Glutamatergic neuron (in vitro differentiated cells): ENCODE results near the gene ZNHIT1. TPM values are rescaled to one million over a fixed set of nuclear protein-coding genes. Genes with fewer than 3 reads are reported as not detected.

ENCODE experiments used
- DNase-seq: peaks from one replicate; pipeline ENCODE4 v3.0.0; 2022
- H3K27ac Mint-ChIP-seq: one replicate; pipeline ENCODE4 v1.8.0; 2020; ENCODE audit warnings: mild to moderate bottlenecking, mixed read lengths, inconsistent platforms; ENCODE audit not compliant: unreplicated experiment
- H3K27me3 Mint-ChIP-seq: one replicate; pipeline ENCODE4 v1.8.0; 2020; ENCODE audit warnings: mild to moderate bottlenecking, moderate library complexity, mixed read lengths, inconsistent platforms; ENCODE audit not compliant: unreplicated experiment
- H3K36me3 Mint-ChIP-seq: one replicate; pipeline ENCODE4 v1.8.0; 2020; ENCODE audit warnings: mild to moderate bottlenecking, mixed read lengths, inconsistent platforms; ENCODE audit not compliant: unreplicated experiment
- H3K4me1 Mint-ChIP-seq: one replicate; pipeline ENCODE4 v1.8.0; 2020; ENCODE audit warnings: mild to moderate bottlenecking, low read depth, mixed read lengths, inconsistent platforms; ENCODE audit not compliant: unreplicated experiment
- H3K4me3 Mint-ChIP-seq: one replicate; pipeline ENCODE4 v1.8.0; 2020; ENCODE audit warnings: mild to moderate bottlenecking, mixed read lengths, inconsistent platforms; ENCODE audit not compliant: unreplicated experiment
- H3K9me3 Mint-ChIP-seq: one replicate; pipeline ENCODE4 v1.8.0; 2020; ENCODE audit warnings: mild to moderate bottlenecking, moderate library complexity, mixed read lengths, inconsistent platforms; ENCODE audit not compliant: unreplicated experiment
- total RNA-seq: library from RNA; stranded (reverse); fragmentation: NEBNext Ultra II Directional; extraction: Animal tissue kit (Norgen Biotek cat#: 25700); gene quantifications from one replicate; pipeline ENCODE4 v1.2.1, GENCODE V29; 2021; ENCODE audit not compliant: unreplicated experiment
- TF ChIP-seq, protein P1 (sequence below): fragments of 200-600 bp; sonication (generic); IDR thresholded peaks from one replicate; pipeline ENCODE4 v1.5.0; 2021; ENCODE audit not compliant: partially characterized antibody, unreplicated experiment

ZNHIT1 gene
- total RNA-seq, 1 donor from 2014 or later, result 60.8 TPM

DNA sequence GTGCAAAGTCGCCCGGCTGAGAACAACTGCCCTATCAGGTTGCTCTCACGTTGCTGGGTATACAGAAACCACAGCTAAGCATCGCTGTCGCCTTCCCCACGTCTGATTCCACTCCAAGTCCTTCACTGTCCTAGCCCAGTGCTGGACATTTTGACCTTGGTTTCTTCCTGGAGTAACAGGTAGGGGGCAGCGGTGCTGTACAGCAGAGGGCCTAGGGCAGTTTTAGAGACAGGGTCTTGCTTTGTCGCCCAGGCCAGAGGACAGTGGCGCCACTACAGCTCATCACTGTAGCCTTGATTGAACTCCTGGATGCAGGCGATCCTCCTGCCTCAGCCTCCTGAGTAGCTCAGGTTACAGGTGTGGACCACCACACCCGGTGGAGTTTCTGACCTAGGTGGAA lies 17.1 kb downstream of the ZNHIT1 start:
- H3K9me3 Mint-ChIP-seq, result peaks cover 10% of the 10 kb centered on the region
- H3K27me3 Mint-ChIP-seq, result peaks cover 6% of the 10 kb centered on the region
- TF ChIP-seq, protein P1, sequence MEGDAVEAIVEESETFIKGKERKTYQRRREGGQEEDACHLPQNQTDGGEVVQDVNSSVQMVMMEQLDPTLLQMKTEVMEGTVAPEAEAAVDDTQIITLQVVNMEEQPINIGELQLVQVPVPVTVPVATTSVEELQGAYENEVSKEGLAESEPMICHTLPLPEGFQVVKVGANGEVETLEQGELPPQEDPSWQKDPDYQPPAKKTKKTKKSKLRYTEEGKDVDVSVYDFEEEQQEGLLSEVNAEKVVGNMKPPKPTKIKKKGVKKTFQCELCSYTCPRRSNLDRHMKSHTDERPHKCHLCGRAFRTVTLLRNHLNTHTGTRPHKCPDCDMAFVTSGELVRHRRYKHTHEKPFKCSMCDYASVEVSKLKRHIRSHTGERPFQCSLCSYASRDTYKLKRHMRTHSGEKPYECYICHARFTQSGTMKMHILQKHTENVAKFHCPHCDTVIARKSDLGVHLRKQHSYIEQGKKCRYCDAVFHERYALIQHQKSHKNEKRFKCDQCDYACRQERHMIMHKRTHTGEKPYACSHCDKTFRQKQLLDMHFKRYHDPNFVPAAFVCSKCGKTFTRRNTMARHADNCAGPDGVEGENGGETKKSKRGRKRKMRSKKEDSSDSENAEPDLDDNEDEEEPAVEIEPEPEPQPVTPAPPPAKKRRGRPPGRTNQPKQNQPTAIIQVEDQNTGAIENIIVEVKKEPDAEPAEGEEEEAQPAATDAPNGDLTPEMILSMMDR, result peak; percentile 31
- H3K4me3 Mint-ChIP-seq, result no peak overlapping the region
- no peak overlapping the region for H3K27ac Mint-ChIP-seq
- peak; percentile 38 for DNase-seq
- peaks cover 3% of the 10 kb centered on the region for H3K4me1 Mint-ChIP-seq
- H3K36me3 Mint-ChIP-seq, result no peaks in the 10 kb centered on the region

DNA sequence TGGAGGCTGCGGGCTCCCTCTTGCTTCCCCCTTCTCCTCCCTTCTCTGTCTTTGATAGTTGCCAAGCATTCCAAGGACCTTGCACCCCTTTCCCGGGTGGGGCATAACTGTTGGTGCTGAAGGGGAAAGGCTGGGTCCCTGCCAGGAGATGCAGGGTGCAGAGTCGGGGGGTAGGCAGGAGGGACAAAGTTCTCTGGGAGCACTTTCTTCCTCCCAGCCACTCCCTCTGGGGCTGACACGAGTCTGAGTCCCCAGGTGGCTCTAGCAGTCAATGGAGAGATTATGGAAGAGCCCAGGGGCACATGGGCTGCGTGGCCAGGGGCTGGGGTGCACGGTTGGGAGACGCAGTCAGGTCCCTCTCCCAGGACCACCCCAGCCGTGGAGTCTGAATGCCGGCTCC lies 17.6 kb downstream of the ZNHIT1 start:
- no peak for DNase-seq
- Mint-ChIP-seq H3K4me1 (peaks cover 3% of the 10 kb centered on the region), H3K27ac (no peak overlapping the region), H3K4me3 (no peak overlapping the region), H3K36me3 (no peaks in the 10 kb centered on the region), H3K27me3 (peaks cover 7% of the 10 kb centered on the region), H3K9me3 (peaks cover 7% of the 10 kb centered on the region)
- TF ChIP-seq, protein P1, result no peak

DNA sequence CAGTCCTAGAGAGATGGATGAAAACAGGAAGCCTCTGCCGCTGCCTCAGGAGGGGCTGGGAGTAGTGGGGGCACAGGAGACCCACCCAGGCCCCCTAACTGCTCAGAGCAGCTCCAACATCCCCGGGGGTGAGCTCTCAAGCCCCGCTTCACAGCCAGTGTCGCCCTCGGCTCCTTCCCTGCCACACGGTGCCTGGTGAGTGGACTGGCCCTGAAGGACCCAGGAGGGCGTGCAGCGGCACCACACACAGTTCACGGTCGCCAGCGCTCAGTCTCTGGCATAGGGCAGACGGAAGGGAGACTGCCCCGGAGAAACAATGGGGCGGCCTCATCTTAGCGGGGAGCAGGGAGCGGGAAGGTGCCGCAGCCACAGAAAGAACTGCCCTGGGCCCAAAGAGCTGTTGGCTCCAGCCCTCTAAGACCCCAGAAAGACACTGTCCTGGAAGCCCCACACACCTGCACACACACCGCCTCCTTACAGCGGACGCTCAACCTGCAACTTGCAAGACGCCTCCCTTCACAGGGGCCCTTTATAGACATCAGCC lies 18.4 kb downstream of the ZNHIT1 start:
- Mint-ChIP-seq H3K36me3 (no peaks in the 10 kb centered on the region), H3K4me3 (no peak overlapping the region), H3K27me3 (peaks cover 5% of the 10 kb centered on the region), H3K27ac (no peak overlapping the region), H3K9me3 (peaks cover 4% of the 10 kb centered on the region), H3K4me1 (peaks cover 3% of the 10 kb centered on the region)
- DNase-seq, result no peak
- TF ChIP-seq, protein P1, result no peak

DNA sequence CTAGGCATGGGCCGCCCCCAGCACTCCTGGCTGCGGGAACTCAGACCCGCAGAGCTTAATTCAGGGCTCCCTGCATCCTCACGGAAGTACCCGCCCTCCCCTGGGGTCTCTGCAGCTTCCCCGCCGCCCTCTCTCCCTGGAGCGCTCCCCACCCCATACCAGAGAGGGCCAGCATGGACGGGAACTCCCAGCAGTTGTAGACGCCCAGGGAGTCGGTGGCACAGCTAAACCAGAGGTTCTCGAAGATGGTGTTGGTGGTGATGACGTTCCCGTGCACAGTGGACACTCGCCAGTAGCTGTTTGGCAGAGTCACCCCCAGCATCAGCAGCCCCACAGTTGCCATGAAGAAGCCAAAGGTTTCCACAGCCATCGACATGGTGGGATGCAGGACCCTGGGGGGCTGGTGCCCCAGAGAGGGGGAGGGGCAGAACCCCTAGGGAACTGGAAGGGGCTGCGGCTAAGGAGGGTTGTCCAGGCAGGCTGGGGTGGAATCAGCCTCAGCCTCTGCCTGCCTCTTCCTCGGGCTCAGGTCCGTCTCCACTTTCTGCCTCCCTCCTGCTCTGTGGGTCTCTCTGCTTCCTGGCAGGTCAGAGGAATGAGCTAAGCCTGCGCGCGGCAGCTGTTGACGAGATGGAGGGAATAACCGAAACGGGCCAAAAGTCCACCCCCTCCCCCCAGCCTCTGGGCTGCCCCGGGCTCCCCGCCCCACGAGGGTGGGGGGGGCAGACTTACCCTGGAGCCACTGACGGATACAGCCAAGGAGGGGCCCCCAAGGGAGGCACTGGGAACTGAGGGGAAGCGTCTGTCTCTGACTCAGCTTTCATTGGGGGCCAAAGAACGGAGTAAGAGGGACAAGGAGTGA lies 19.5 kb downstream of the ZNHIT1 start, which contains the start of gene CLDN15:
Gene CLDN15, minus strand, starts transcription at position 597 of the 862 bp plus-strand sequence. Its CDS starts 221 bp downstream, at position 376.
- H3K27me3 Mint-ChIP-seq, result peaks cover 3% of the 10 kb centered on the region
- H3K9me3 Mint-ChIP-seq, result peaks cover 4% of the 10 kb centered on the region
- no peak for DNase-seq
- H3K4me3 Mint-ChIP-seq, result peak within 1 kb of the TSS; percentile 30
- H3K27ac Mint-ChIP-seq, result peak within 1 kb of the TSS; percentile 74
- peaks cover 3% of the 10 kb centered on the region for H3K4me1 Mint-ChIP-seq
- no peaks in the 10 kb centered on the region for H3K36me3 Mint-ChIP-seq
- TF ChIP-seq, protein P1, result no peak
